GM18870 (cell line): Measurements from ENCODE around the gene MAP4K4.
"Not testable (repeated sequence)": the region's sequence is repeated elsewhere in the genome, so short reads cannot be mapped to it uniquely, and the experiment has no call there.

ENCODE experiments used
- ATAC-seq: cut with Tn5 transposase; IDR thresholded peaks from one replicate; pipeline ENCODE4 v1.9.1; 2021; ENCODE audit warnings: moderate library complexity; ENCODE audit not compliant: unreplicated experiment

MAP4K4 gene

GRCh38 chr2:101895039-101895438 is 197.5 kb downstream of the MAP4K4 start:
- ATAC-seq = no peak

GRCh38 chr2:101895819-101896322 is 198.4 kb downstream of the MAP4K4 start:
- ATAC-seq = no peak

- ATAC-seq = no peak
These were observed 199.8 kb downstream of the MAP4K4 start for GRCh38 chr2:101897301-101897700.

GRCh38 chr2:101899265-101899664 is 201.8 kb downstream of the MAP4K4 start:
- ATAC-seq = no peak

- ATAC-seq = no peak
These were observed 202.4 kb downstream of the MAP4K4 start for GRCh38 chr2:101899871-101900270.

- no peak for ATAC-seq
These were observed 202.9 kb downstream of the MAP4K4 start for GRCh38 chr2:101900375-101900774.

GRCh38 chr2:101901241-101901640 is 203.7 kb downstream of the MAP4K4 start:
- no peak for ATAC-seq

GRCh38 chr2:101902169-101902568 is 204.7 kb downstream of the MAP4K4 start:
- no peak for ATAC-seq

GRCh38 chr2:101904916-101905315 is 207.4 kb downstream of the MAP4K4 start:
- ATAC-seq = no peak

- ATAC-seq = no peak
These were observed 208.3 kb downstream of the MAP4K4 start for GRCh38 chr2:101905746-101906336.

- no peak for ATAC-seq
These were observed 212.3 kb downstream of the MAP4K4 start for GRCh38 chr2:101909760-101910159.

GRCh38 chr2:101912545-101912944 is 215.0 kb downstream of the MAP4K4 start:
- ATAC-seq = peak; percentile 99

GRCh38 chr2:101921319-101921952 is 223.9 kb downstream of the MAP4K4 start:
- no peak for ATAC-seq

- ATAC-seq = no peak
These were observed 224.4 kb downstream of the MAP4K4 start for GRCh38 chr2:101921953-101922325.

GRCh38 chr2:101924311-101924710 is 226.8 kb downstream of the MAP4K4 start:
- ATAC-seq = not testable (repeated sequence)

- no peak for ATAC-seq
These were observed 232.5 kb downstream of the MAP4K4 start for GRCh38 chr2:101930019-101930418.

GRCh38 chr2:101930847-101931246 is 233.3 kb downstream of the MAP4K4 start:
- no peak for ATAC-seq

- ATAC-seq = no peak
These were observed 233.9 kb downstream of the MAP4K4 start for GRCh38 chr2:101931402-101931801.

GRCh38 chr2:101935764-101936163 is 238.3 kb downstream of the MAP4K4 start:
- not testable (repeated sequence) for ATAC-seq

- no peak for ATAC-seq
These were observed 245.3 kb downstream of the MAP4K4 start for GRCh38 chr2:101942851-101943250.
